CD14-positive monocyte (primary cell): ENCODE measurements around the gene TRAF5. TPM values are rescaled to one million over a fixed set of nuclear protein-coding genes. Genes with fewer than 3 reads are reported as not detected.

Experiments used
- DNase-seq, 3 donors: peaks; one replicate each; pipeline ENCODE4 v3.0.0-alpha.2; 2011 to 2022
- H2AFZ ChIP-seq: 2 replicates; pipeline ENCODE4 v1.6.0; 2012; ENCODE audit warnings: mild to moderate bottlenecking, low read depth, low read length, inconsistent platforms; ENCODE audit not compliant: insufficient read depth, poor library complexity, severe bottlenecking
- H3K27ac ChIP-seq, 2 donors: 1 replicate in 1 of 2; 2 replicates in 1 of 2; pipeline ENCODE4 v1.5.1; 2012 to 2013; ENCODE audit warnings: low read length in 2 of 2, control low read depth in 1 of 2, inconsistent platforms in 1 of 2, low read depth in 1 of 2, mild to moderate bottlenecking in 1 of 2
- H3K27me3 ChIP-seq, 2 donors: one replicate each; pipeline versions ENCODE4 v1.6.0 to v1.6.1; 2011 to 2013; ENCODE audit warnings: low read length in 2 of 2; ENCODE audit not compliant: control insufficient read depth in 2 of 2, insufficient read depth in 2 of 2
- H3K36me3 ChIP-seq, 2 donors: replicated peaks in 1 of 2; 1 replicate in 1 of 2; 2 replicates in 1 of 2; pipeline versions ENCODE4 v1.5.1 to v1.6.1; 2012 to 2013; ENCODE audit warnings: low read length in 2 of 2, control low read depth in 1 of 2, inconsistent platforms in 1 of 2, mild to moderate bottlenecking in 1 of 2; ENCODE audit not compliant: insufficient read depth in 2 of 2, control insufficient read depth in 1 of 2
- H3K4me1 ChIP-seq, 2 donors: 1 replicate in 1 of 2; 2 replicates in 1 of 2; pipeline versions ENCODE4 v1.5.1 to v1.6.1; 2012 to 2013; ENCODE audit warnings: low read length in 2 of 2, control low read depth in 1 of 2, inconsistent platforms in 1 of 2, mild to moderate bottlenecking in 1 of 2, moderate library complexity in 1 of 2; ENCODE audit not compliant: insufficient read depth in 2 of 2, control insufficient read depth in 1 of 2
- H3K4me2 ChIP-seq: replicated peaks from 2 replicates; pipeline ENCODE3; 2012; ENCODE audit warnings: low read length, moderate library complexity, mild to moderate bottlenecking; ENCODE audit not compliant: poor library complexity, severe bottlenecking; ENCODE audit errors: extremely low read depth
- H3K4me3 ChIP-seq, 3 experiments: fragments of 200-600 bp in 1 of 3; sonication (generic) in 1 of 3; replicated peaks in 1 of 3; 1 replicate in 2 of 3; 2 replicates in 1 of 3; pipeline ENCODE4 v1.5.1; 2011 to 2013; ENCODE audit warnings: low read length in 3 of 3, mild to moderate bottlenecking in 3 of 3, control low read depth in 2 of 3, low read depth in 2 of 3, inconsistent platforms in 1 of 3, moderate library complexity in 1 of 3
- H3K79me2 ChIP-seq: 2 replicates; pipeline ENCODE4 v1.6.0; 2012; ENCODE audit warnings: mild to moderate bottlenecking, control low read depth, inconsistent platforms, low read length, moderate library complexity; ENCODE audit not compliant: insufficient read depth
- H3K9ac ChIP-seq: 2 replicates; pipeline ENCODE4 v1.6.0; 2017; ENCODE audit warnings: low read length, mild to moderate bottlenecking; ENCODE audit not compliant: insufficient read depth, poor library complexity, severe bottlenecking
- H3K9me3 ChIP-seq, 2 donors: replicated peaks in 1 of 2; 1 replicate in 1 of 2; 2 replicates in 1 of 2; pipeline versions ENCODE4 v1.5.1 to v1.6.1; 2012 to 2013; ENCODE audit warnings: low read length in 2 of 2, control low read depth in 1 of 2; ENCODE audit not compliant: control insufficient read depth in 1 of 2, insufficient read depth in 1 of 2
- H4K20me1 ChIP-seq: 2 replicates; pipeline ENCODE4 v1.6.0; 2012; ENCODE audit warnings: mild to moderate bottlenecking, low read length, control low read depth, moderate library complexity; ENCODE audit not compliant: insufficient read depth
- H3K27ac Mint-ChIP-seq, 7 donors: one replicate each; pipeline ENCODE4 v1.8.0; 2020; ENCODE audit warnings: mild to moderate bottlenecking in 7 of 7, mixed read lengths in 7 of 7, moderate library complexity in 6 of 7, inconsistent platforms in 2 of 7
- H3K27me3 Mint-ChIP-seq, 3 donors: one replicate each; pipeline ENCODE4 v1.8.0; 2021 to 2022; ENCODE audit warnings: low read depth in 3 of 3, mild to moderate bottlenecking in 3 of 3, mixed read lengths in 3 of 3, moderate library complexity in 3 of 3, inconsistent platforms in 1 of 3
- H3K36me3 Mint-ChIP-seq, 2 donors: one replicate each; pipeline ENCODE4 v1.8.0; 2020; ENCODE audit warnings: mixed read lengths in 2 of 2, inconsistent platforms in 1 of 2, mild to moderate bottlenecking in 1 of 2
- H3K4me1 Mint-ChIP-seq: one replicate; pipeline ENCODE4 v1.8.0; 2020; ENCODE audit warnings: mild to moderate bottlenecking, mixed read lengths
- H3K4me3 Mint-ChIP-seq, 2 donors: one replicate each; pipeline ENCODE4 v1.8.0; 2020; ENCODE audit warnings: mild to moderate bottlenecking in 2 of 2, mixed read lengths in 2 of 2, moderate library complexity in 1 of 2
- H3K9me3 Mint-ChIP-seq, 7 donors: one replicate each; pipeline ENCODE4 v1.8.0; 2020 to 2022; ENCODE audit warnings: mixed read lengths in 7 of 7, mild to moderate bottlenecking in 6 of 7, moderate library complexity in 6 of 7, inconsistent platforms in 2 of 7
- WGBS: methylation state at CpG from one replicate; pipeline ENCODE4 v1.1.5; 2013; ENCODE audit warnings: missing lambda C conversion rate; ENCODE audit not compliant: insufficient coverage; 5-methylcytosine and 5-hydroxymethylcytosine counted together
- intact Hi-C, 2 donors: fragments of 100-400 bp; cut with micrococcal nuclease; formaldehyde crosslinking; loops; one replicate each; pipeline versions ENCODE4 v1.15.0 to v1.15.1; 2023
- polyA plus RNA-seq, 3 donors: library from polyadenylated mRNA; depleted of rRNA in 1 of 3; unstranded in 2 of 3; stranded (reverse) in 1 of 3; fragments of 300-500 nt in 2 of 3; fragments of >200 nt in 1 of 3; fragmentation: Illumina TruSeq in 2 of 3; gene quantifications; 1 replicate in 2 of 3; 2 replicates in 1 of 3; pipeline ENCODE4 v1.2.3, GENCODE V29; 2012 to 2021
- TF ChIP-seq, protein P1 (sequence below): fragments of 200-600 bp; IDR thresholded peaks from one replicate; pipeline ENCODE4 v1.8.0; 2022; ENCODE audit warnings: antibody characterized with exemption, mild to moderate bottlenecking

Gene TRAF5
- polyA plus RNA-seq, 3 donors = 1.0 to 3.8 (median 1.6) TPM

- no peaks in the 10 kb centered on the region for H3K36me3 ChIP-seq
- H2AFZ ChIP-seq = no peak overlapping the region
- no peak for DNase-seq
- WGBS = 90% methylated on average over 8 of the region's 11 CpGs
- peaks cover 11 to 12% of the 10 kb centered on the region in 2 donors for H3K4me1 ChIP-seq
- TF ChIP-seq, protein P1, sequence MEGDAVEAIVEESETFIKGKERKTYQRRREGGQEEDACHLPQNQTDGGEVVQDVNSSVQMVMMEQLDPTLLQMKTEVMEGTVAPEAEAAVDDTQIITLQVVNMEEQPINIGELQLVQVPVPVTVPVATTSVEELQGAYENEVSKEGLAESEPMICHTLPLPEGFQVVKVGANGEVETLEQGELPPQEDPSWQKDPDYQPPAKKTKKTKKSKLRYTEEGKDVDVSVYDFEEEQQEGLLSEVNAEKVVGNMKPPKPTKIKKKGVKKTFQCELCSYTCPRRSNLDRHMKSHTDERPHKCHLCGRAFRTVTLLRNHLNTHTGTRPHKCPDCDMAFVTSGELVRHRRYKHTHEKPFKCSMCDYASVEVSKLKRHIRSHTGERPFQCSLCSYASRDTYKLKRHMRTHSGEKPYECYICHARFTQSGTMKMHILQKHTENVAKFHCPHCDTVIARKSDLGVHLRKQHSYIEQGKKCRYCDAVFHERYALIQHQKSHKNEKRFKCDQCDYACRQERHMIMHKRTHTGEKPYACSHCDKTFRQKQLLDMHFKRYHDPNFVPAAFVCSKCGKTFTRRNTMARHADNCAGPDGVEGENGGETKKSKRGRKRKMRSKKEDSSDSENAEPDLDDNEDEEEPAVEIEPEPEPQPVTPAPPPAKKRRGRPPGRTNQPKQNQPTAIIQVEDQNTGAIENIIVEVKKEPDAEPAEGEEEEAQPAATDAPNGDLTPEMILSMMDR = no peak
- no peaks in the 10 kb centered on the region for H3K27me3 ChIP-seq
- H3K4me3 ChIP-seq = no peak overlapping the region
- H4K20me1 ChIP-seq = no peaks in the 10 kb centered on the region
- no peak overlapping the region for H3K4me2 ChIP-seq
- H3K36me3 Mint-ChIP-seq = peaks cover 0 to 1% of the 10 kb centered on the region in 2 donors
- H3K9me3 Mint-ChIP-seq = peaks cover 0 to 2% (median 0%) of the 10 kb centered on the region in 7 donors
- no peak overlapping the region for H3K9ac ChIP-seq
- no peaks in the 10 kb centered on the region for H3K9me3 ChIP-seq
- no peak overlapping the region for H3K4me3 Mint-ChIP-seq
- H3K27ac ChIP-seq = no peak overlapping the region
- no peaks in the 10 kb centered on the region for H3K79me2 ChIP-seq
- peaks cover 29% of the 10 kb centered on the region for H3K4me1 Mint-ChIP-seq
- peak overlapping the region in 1 of 7 donors; percentile 26 for H3K27ac Mint-ChIP-seq
- peaks cover 10 to 25% (median 23%) of the 10 kb centered on the region in 3 donors for H3K27me3 Mint-ChIP-seq
- intact Hi-C loops = loop anchor here in 1 of 2 donors (10.0 kb wide), 1 partner anchor 147 kb away; no protein-coding TSS in a partner anchor
These were observed 1.6 kb downstream of the TRAF5 start for GRCh38 chr1:211328084-211328694.

DNA sequence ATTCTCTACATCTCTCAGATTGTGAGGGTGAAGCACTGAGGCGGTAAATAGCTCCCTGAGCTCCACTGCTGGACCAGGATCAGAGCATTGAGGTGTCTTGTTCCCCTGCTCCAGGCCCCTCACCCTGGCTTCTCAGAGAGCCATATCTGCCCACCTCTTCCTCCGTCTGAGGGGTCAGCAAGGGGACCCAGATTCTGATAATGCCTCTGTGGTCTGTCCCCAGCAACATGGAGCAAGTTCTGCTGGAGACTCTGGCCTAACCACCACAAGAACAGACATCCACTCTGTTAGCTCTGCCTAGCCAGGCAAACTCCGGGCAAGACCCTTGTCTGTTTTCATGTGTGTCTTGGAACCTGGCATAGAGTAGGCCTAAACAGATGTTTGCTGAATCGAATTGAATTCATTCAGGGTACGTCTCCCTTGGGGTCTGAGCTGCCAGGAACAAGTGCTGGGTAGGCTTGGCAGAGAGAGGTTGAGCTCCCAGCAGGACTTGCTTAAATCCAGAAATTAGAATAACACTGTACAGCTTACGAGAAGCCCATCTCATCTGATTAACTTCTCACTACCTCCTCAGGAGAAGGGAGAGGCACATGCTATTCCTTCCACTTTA, 2.3 kb downstream of the TRAF5 start:
- Histone ChIP-seq H3K4me2 (no peak overlapping the region), H3K9ac (no peak overlapping the region), H2AFZ (no peak overlapping the region), H4K20me1 (no peaks in the 10 kb centered on the region), H3K27me3 (no peaks in the 10 kb centered on the region), H3K27ac (no peak overlapping the region), H3K79me2 (no peaks in the 10 kb centered on the region), H3K4me3 (no peak overlapping the region), H3K4me1 (peaks cover 11 to 12% of the 10 kb centered on the region in 2 donors), H3K36me3 (no peaks in the 10 kb centered on the region), H3K9me3 (no peaks in the 10 kb centered on the region)
- Mint-ChIP-seq H3K4me1 (peaks cover 29% of the 10 kb centered on the region), H3K36me3 (peaks cover 0 to 1% of the 10 kb centered on the region in 2 donors), H3K27ac (peak overlapping the region in 2 of 7 donors; percentile 26 to 82), H3K4me3 (no peak overlapping the region), H3K9me3 (peaks cover 0 to 2% (median 0%) of the 10 kb centered on the region in 7 donors), H3K27me3 (peaks cover 11 to 25% (median 23%) of the 10 kb centered on the region in 3 donors)
- DNase-seq = no peak
- 100% methylated on average over 2 of the region's 6 CpGs for WGBS
- TF ChIP-seq, protein P1 = no peak
- intact Hi-C loops = loop anchor here in 1 of 2 donors (10.0 kb wide), 1 partner anchor 146 kb away; no protein-coding TSS in a partner anchor
